Stimulated activated naive CD8-positive, alpha-beta T cell treated with anti-CD3 and anti-CD28 coated beads, Interleukin-15, Interleukin-2, amounts not matched to agents 100 ng/mL and 50 ng/mL, for 24 hours (primary cell): ENCODE measurements around the gene ZNF549.

Experiments
- H3K27ac Mint-ChIP-seq: one replicate; pipeline ENCODE4 v1.8.0; 2021; ENCODE audit warnings: mild to moderate bottlenecking, mixed read lengths
- H3K27me3 Mint-ChIP-seq: one replicate; pipeline ENCODE4 v1.8.0; 2021; ENCODE audit warnings: mixed read lengths
- H3K36me3 Mint-ChIP-seq: one replicate; pipeline ENCODE4 v1.8.0; 2021; ENCODE audit warnings: low read depth, mixed read lengths
- H3K4me1 Mint-ChIP-seq: one replicate; pipeline ENCODE4 v1.8.0; 2021; ENCODE audit warnings: low read depth, mixed read lengths
- H3K4me3 Mint-ChIP-seq: one replicate; pipeline ENCODE4 v1.8.0; 2021; ENCODE audit warnings: mild to moderate bottlenecking, mixed read lengths
- H3K9me3 Mint-ChIP-seq: one replicate; pipeline ENCODE4 v1.8.0; 2021; ENCODE audit warnings: mixed read lengths

ZNF549 gene

DNA sequence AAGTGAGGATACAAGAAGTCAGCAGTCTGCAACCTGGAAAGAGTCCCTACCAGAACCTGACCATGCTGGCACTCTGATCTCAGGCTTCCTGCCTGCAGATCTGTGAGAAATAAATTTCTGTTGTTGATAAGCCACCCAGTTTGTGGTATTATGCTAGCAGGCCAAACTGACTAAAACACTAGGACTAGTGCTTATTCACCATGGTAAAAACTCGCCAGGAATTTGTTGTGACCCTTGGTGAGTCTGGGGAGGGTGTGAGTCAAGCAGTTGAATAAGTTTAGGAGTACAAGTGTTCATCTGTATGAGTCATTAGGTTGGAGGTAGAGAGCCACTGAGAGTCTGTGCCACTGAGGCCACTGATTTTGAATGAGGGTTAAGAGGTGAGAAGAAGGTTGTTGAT lies 60.4 kb downstream of the ZNF549 start:
- H3K27me3 Mint-ChIP-seq, result no peaks in the 10 kb centered on the region
- H3K9me3 Mint-ChIP-seq, result peaks cover 55% of the 10 kb centered on the region
- H3K27ac Mint-ChIP-seq, result no peak overlapping the region
- H3K4me1 Mint-ChIP-seq, result peaks cover 19% of the 10 kb centered on the region
- no peak overlapping the region for H3K4me3 Mint-ChIP-seq
- H3K36me3 Mint-ChIP-seq, result peaks cover 80% of the 10 kb centered on the region

DNA sequence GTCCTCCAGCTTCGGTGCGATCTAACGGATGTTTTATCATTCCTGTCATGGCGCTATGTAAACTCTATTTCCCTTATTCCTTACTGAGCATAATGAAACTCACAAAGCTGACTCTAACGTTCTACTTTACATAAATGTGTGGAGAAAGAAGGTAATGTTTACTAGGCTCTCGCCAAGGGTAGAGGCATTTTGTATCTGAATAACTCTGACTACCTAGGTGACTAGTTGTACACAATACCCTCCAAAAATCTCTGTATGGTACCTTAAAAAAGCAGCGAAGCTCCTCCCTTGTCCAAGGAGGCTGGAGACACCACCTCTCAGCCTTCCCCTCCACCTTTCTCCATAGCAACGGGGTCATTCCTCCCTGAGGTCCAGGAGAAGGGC lies 72.2 kb downstream of the ZNF549 start:
- Mint-ChIP-seq H3K4me1 (peaks cover 23% of the 10 kb centered on the region), H3K4me3 (peak overlapping the region; percentile 83), H3K9me3 (peaks cover 57% of the 10 kb centered on the region), H3K27me3 (no peaks in the 10 kb centered on the region), H3K27ac (no peak overlapping the region), H3K36me3 (peaks cover 35% of the 10 kb centered on the region)

DNA sequence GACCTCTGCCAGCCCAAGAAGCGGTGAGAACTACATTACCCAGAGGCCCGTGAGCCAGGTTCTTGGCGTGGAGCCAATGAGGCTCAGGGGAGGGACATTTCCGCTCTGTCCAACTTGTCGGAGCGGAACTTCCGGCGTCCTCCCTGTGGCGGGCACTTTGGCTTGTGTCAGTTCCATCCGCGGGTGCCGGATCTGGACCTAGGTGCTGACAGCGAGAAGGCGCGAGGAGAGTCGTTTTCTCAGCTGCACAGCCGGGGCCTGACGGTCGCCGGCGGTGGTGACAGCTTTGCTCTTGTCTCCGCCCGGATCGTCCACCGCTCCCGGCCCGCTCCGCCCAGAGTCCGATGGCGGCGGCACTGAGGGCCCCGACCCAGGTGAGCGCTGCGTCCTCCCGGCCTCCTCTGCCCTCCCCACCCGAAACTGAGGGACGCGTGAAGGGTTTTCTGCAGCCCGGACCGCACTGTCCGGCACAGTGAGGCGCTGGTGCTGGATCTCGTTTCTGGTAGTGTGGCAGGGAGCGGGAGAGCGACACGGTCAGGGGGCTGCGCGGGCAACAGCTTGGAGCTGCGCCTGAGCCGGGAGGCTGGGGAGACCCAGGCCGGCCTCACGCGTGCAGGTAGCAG lies 72.7 kb downstream of the ZNF549 start, which contains the start of gene ZNF530:
TSS of gene ZNF530 (plus strand) at position 125 of the 623 bp plus-strand sequence. CDS start 4,461 bp downstream, outside the sequence.
- Mint-ChIP-seq H3K27me3 (no peaks in the 10 kb centered on the region), H3K4me3 (peak within 1 kb of the TSS; percentile 83), H3K27ac (no peak within 1 kb of the TSS), H3K36me3 (peaks cover 40% of the 10 kb centered on the region), H3K4me1 (peaks cover 23% of the 10 kb centered on the region), H3K9me3 (peaks cover 59% of the 10 kb centered on the region)

DNA sequence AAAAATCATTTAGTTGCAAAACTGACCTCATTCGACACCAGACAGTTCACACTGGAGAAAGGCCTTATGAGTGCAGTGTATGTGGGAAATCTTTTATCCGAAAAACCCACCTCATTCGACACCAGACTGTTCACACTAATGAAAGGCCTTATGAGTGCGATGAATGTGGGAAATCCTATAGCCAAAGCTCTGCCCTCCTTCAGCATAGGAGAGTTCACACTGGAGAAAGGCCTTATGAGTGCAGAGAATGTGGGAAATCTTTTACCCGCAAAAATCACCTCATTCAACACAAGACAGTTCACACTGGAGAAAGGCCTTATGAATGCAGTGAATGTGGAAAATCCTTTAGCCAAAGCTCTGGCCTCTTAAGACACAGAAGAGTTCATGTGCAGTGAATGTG lies 79.8 kb downstream of the ZNF549 start:
- no peak overlapping the region for H3K27ac Mint-ChIP-seq
- H3K9me3 Mint-ChIP-seq, result peaks cover 52% of the 10 kb centered on the region
- H3K27me3 Mint-ChIP-seq, result no peaks in the 10 kb centered on the region
- no peaks in the 10 kb centered on the region for H3K4me1 Mint-ChIP-seq
- H3K36me3 Mint-ChIP-seq, result peaks cover 75% of the 10 kb centered on the region
- no peak overlapping the region for H3K4me3 Mint-ChIP-seq
